GM23338 (cell line): ENCODE data around the gene MYO9B. TPM values are rescaled to one million over a fixed set of nuclear protein-coding genes. Genes with fewer than 3 reads are reported as not detected.

Experiments
- CREB1 ChIP-seq: fragments of 250-450 bp; sonication (Bioruptor Pico); IDR thresholded peaks from 2 replicates; pipeline ENCODE4 v1.5.0; 2020; ENCODE audit warnings: low read depth, mild to moderate bottlenecking, moderate library complexity
- CTCF ChIP-seq, 2 experiments: fragments of 200-600 bp in 1 of 2; sonication (generic) in 1 of 2; conservative IDR thresholded peaks; 2 replicates each; pipeline versions ENCODE4 v1.5.1 to v1.6.1; 2016 to 2017; ENCODE audit warnings: antibody characterized with exemption in 2 of 2, low read depth in 2 of 2, mild to moderate bottlenecking in 2 of 2, moderate library complexity in 1 of 2
- EZH2phosphoT487 ChIP-seq: fragments of 200-600 bp; sonication (generic); IDR thresholded peaks from one replicate; pipeline ENCODE4 v1.8.1; 2018; ENCODE audit warnings: antibody characterized with exemption; ENCODE audit not compliant: unreplicated experiment
- JUNB ChIP-seq: IDR thresholded peaks from one replicate; pipeline ENCODE4 v1.6.1; 2016; ENCODE audit warnings: antibody characterized with exemption; ENCODE audit not compliant: unreplicated experiment
- NANOG ChIP-seq: IDR thresholded peaks from 2 replicates; pipeline ENCODE4 v1.6.1; 2016; ENCODE audit warnings: antibody characterized with exemption, borderline replicate concordance
- POLR2AphosphoS5 ChIP-seq: IDR thresholded peaks from 2 replicates; pipeline ENCODE4 v1.6.1; 2016; ENCODE audit warnings: antibody characterized with exemption, low read depth
- STAT1 ChIP-seq: IDR thresholded peaks from one replicate; pipeline ENCODE4 v1.6.1; 2016; ENCODE audit warnings: antibody characterized with exemption; ENCODE audit not compliant: unreplicated experiment
- ZNF331 ChIP-seq: fragments of 250-450 bp; sonication (Bioruptor Pico); IDR thresholded peaks from 2 replicates; pipeline ENCODE4 v1.5.0; 2020; ENCODE audit warnings: low read depth, mild to moderate bottlenecking, moderate library complexity
- ZNF462 ChIP-seq: fragments of 250-450 bp; sonication (Bioruptor Pico); IDR thresholded peaks from 2 replicates; pipeline ENCODE4 v1.5.0; 2020; ENCODE audit warnings: mild to moderate bottlenecking, moderate library complexity
- polyA plus RNA-seq: library from polyadenylated mRNA; unstranded; fragments of >200 nt; fragmentation: Nextera tagmentation; extraction: Ambion mirVana; gene quantifications from 2 replicates; pipeline ENCODE4 v1.2.1, GENCODE V29; 2016
- total RNA-seq: library from RNA; depleted of rRNA; stranded (reverse); fragments of >200 nt; shearing (Covaris generic); gene quantifications from 2 replicates; pipeline ENCODE4 v1.2.3, GENCODE V29; 2014

MYO9B gene
- total and polyA plus RNA-seq, 2 experiments from 2014 or later = 28.7 to 61.3 TPM

- no peak for TF ChIP-seq ZNF462 (CRISPR knock-in tag)
- no peak for TF ChIP-seq CTCF (conservative IDR thresholded peaks at IDR 0.05; ENCODE audit: low read depth in 2 of 2)
- no peak for TF ChIP-seq JUNB
- TF ChIP-seq NANOG = no peak
- TF ChIP-seq POLR2AphosphoS5 = no peak
- TF ChIP-seq ZNF331 (CRISPR knock-in tag) = no peak
- TF ChIP-seq STAT1 = no peak
- no peak for TF ChIP-seq CREB1
- no peak for TF ChIP-seq EZH2phosphoT487
These were observed 161.4 kb downstream of the MYO9B start (continued) for GRCh38 chr19:17236811-17237543.
